ELF-1 (cell line): ENCODE data around the gene SPRR1B.
"Not testable (repeated sequence)": the region's sequence is repeated elsewhere in the genome, so short reads cannot be mapped to it uniquely, and the experiment has no call there.

Experiments used
- DNase-seq: peaks from one replicate; pipeline ENCODE4 v3.0.0-alpha.2; 2016; ENCODE audit warnings: low read depth, low spot score

Gene SPRR1B

DNA sequence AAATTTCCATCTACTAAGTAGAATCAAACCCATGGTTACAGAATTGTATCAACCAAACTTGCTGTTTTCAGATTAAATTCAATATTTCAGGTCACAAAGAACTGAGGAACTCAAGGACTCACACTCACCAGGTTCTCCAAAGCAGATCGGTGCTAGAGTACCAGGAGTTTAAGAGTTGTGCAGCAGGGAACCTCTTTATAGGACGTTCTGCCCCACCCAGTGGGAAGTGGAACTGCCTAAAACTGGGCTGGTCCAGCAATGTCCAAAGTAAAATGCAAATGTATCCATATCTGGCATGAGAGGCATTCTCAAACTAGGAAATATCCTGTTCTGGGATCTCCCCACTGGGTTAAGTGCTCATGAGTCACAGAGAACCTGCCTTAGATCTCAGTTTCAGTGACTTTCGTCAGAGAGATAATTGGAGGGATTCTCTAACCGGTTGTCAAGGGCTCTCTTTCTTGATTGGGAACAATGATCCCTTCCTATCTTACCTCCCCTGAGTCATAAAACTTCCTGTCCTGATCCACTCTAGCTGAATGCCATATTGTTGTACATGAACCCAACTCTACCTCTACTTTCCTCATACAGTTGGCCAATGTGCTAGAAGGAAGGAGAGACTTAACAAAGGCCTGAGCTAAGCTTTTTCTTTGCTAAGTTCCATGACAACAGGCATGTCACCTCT, 10.1 kb downstream of the SPRR1B start, which contains the start of gene SPRR2D:
Gene SPRR2D, minus strand, starts transcription at position 171 of the 682 bp plus-strand sequence. CDS start 774 bp downstream, outside the sequence.
- no peak for DNase-seq

DNA sequence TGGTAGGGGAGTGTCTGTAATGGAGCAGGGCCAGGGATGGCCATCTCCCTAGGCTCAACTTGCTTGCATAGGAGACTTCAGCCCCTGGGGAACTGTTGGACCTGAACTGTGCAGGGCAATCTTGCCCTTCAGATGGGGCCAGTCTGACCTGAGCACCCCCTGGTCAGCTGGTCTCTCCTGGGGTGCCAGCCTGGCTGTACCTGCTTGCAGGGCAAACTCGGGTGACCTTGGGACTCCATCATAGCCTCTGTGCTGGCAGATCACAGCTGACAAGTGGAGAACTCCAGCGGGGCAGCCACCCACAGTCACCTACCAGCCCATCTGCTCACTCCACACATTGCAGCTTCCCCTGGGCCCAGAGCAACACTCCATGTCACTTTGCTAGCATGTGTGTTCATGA, 18.2 kb downstream of the SPRR1B start:
- no peak for DNase-seq

DNA sequence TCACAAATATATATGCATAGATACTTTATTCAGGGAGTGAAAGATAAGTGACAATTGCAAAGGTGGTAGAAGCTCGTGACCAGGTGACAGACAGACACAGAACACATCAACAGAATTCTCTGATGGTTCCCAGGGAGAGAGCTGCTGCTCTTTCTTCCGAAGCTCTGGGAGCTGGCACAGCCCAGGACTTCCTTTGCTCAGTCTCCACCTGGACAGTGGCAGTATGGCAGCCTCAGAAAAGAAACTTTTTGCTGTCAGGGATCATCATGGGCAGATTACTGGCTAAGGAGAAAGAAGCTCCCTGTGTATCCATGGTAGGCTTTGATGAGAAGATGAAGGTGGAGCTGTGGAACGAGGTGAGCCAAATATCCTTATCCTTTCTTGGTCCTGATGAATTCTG, 25.1 kb downstream of the SPRR1B start:
- DNase-seq = not testable (repeated sequence)

DNA sequence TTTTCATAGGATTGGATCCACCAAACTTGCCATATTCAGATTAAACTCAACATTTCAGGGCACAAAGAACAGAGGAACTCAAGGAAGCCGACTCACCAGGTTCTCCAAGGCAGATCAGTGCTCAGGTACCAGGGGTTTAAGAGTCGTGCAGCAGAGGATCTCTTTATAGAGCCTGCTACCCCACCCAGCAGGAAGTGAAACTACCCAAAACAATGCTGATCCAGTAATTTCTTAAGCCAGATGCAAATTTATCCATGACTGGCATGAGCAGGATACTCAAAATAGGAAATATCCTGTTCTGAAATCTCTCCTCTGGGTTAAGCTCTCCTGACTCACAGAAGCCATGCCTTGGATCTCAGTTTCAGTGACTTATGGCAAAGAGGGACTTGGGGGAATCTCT, 26.4 kb downstream of the SPRR1B start, which contains the start of gene SPRR2A:
Gene SPRR2A, minus strand, starts transcription at position 138 of the 400 bp plus-strand sequence. CDS start 777 bp downstream, outside the sequence.
- no peak for DNase-seq

DNA sequence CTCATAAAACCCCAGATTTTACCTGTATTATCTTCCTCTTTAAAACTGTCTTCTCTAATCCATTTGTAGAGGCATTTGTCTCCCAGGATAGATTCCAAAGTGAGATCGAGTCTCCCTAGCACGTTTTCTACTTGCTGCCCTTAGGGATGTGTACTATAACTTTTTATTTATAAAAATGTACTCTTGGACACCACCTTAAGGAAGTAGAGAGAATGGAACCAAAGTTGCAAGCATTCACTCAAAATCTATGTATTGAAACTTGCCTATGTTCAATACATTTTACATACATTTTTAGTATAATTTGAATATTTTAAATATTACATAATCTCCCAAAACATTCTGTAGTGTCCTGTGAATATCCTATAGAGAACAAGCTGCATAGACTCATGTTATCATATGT, 27.2 kb downstream of the SPRR1B start:
- DNase-seq = no peak

DNA sequence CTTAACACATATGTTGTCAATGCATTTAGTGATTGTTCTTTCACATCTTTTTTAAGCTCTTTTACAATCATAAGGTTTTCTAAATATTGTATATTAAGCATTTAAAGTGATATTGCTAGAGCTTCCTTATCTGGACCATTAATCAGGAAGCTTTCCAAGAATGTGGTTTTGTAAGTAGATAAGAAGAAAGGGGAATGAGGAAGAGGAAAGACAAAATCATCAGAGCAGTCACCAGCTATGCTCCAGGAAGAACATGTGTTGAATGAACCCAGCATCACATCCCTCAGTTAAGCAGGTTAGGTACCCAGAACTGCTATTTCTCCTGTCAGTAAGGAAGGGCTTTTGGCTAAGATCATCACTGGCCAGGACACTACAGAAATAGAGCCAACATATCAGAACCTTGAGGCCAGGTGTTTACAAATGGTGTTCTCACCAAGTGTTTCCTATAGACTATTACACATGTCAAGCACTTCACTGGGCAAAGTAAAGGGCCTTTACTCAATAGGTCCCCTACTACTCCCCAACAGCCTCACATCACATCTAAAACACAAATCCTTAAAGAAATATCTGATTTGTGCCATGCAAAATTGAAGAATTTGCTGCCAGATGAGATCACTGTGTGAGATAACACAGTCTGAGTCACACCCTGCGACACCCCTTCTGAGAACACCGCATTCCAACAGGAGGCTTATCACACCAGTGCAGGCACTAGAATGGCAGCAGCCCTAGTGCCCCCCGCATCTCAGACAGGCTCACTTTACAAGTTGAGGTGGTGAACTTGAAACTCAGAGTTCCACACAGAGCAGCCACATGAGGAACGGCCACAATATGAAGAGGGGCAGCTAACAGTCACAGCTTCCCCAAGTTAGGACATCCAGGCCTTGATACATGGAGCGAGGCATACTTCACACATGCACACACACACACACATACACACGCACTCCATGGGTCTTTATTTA, 28.1 kb downstream of the SPRR1B start:
- no peak for DNase-seq

DNA sequence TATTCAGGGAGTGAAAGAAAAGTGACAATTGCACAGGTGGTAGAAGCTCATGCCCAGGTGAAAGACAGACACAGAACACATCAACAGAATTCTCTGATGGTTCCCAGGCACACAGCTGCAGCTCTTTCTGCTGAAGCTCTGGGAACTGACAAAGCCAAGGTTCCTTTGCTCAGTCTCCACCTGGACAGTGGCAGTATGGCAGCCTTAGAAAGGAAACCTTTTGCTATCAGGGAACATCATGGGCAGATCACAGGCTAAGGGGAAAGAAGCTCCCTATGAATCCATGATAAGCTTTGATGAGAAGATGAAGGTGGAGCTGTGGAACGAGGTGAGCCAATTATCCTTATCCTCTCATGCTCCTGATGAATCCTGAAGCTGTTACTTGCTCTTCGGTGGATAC, 39.2 kb downstream of the SPRR1B start:
- no peak for DNase-seq

DNA sequence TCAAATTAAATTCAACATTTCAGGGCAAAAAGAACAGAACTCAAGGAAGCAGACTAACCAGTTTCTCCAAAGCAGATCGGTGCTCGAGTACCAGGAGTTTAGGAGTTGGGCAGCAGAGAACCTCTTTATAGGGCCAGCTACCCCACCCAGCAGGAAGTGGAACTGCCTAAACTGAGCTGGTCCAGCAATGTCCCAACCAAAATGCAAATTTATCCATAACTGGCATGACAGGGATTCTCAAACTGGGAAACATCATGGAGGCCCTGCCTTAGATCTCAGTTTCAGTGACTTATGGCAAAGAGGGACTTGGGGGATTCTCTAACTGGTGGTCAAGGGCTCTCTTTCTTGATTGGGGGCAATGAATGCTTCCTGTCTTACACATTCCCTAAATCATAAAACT, 40.5 kb downstream of the SPRR1B start, which contains the start of gene SPRR2B:
Gene SPRR2B, minus strand, starts transcription at position 101 of the 400 bp plus-strand sequence. CDS start 772 bp downstream, outside the sequence.
- DNase-seq = no peak

DNA sequence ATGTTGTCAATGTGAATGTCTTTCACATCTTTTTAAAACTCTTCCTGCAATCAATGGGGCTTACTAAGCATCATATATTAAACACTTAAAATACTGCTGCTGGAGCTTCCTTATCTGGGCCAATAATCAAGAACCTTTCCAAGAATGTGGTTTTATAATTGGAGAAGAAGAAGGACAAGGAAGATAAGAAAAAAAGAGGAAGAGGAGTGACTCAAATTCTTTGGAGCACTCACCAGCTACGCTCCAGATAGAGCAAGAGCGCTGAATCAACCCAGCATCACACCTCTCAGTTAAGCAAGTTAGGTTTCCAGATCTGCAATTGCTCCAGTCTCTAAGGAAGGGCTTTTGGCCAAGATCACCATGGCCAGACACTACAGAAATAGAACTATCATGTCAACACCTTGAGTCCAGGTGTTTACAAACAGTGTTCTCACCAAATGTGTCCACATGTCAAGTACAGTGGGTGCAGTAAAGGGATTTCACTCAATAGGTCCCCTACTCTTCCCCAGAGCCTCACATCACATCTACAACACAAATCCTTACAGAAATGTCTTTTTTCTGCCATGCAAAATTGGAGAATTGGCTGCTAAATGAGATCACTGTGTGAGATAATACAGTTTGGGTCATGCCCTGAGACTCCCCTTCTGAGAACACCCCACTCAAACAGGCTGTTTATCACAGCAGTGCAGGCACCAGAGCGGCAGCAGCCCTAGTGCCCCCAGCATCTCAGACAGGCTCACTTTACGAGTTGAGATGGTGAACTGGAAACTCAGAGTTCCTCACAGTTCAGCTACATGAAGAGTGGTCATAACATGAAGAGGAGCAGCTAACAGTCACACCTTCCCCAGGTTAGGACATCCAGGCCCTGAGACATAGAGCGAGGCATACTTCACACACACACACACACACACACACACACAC, 42.1 kb downstream of the SPRR1B start:
- DNase-seq = no peak

DNA sequence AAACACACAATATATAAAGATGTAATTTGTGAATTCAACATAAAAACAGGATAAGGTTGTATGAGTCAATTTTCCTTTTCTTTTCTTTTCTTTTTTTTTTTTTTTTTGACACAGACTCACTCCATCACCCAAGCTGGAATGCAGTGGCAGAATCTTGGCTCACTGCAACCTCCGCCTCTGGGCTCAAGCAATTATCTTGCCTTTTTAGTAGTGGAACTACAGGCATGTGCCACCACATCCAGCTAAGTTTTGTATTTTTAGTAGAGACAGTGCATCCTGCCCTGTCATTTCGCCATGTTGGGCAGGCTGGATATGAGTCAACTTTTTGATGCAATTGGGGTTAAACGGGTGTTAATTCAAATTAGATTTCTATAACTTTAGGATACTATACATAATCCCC, 50.7 kb downstream of the SPRR1B start:
- no peak for DNase-seq
